Chondrocyte (in vitro differentiated cells): Measurements from ENCODE around the gene KDM4F. TPM values are rescaled to one million over a fixed set of nuclear protein-coding genes. Genes with fewer than 3 reads are reported as not detected.
"Not testable (repeated sequence)": the region's sequence is repeated elsewhere in the genome, so short reads cannot be mapped to it uniquely, and the experiment has no call there.

ENCODE experiments used
- DNase-seq: peaks from one replicate; pipeline ENCODE4 v3.0.0; 2021; ENCODE audit warnings: mixed read lengths, low spot score
- H3K27ac Mint-ChIP-seq: one replicate; pipeline ENCODE4 v1.8.0; 2021; ENCODE audit warnings: mild to moderate bottlenecking, moderate library complexity, mixed read lengths; ENCODE audit not compliant: unreplicated experiment
- H3K27me3 Mint-ChIP-seq: 2 replicates; pipeline ENCODE4 v1.8.0; 2021; ENCODE audit warnings: low read depth, mixed read lengths
- H3K36me3 Mint-ChIP-seq: 2 replicates; pipeline ENCODE4 v1.8.0; 2021; ENCODE audit warnings: low read depth, mixed read lengths
- H3K4me1 Mint-ChIP-seq: 2 replicates; pipeline ENCODE4 v1.8.0; 2021; ENCODE audit warnings: low read depth, mild to moderate bottlenecking, mixed read lengths
- H3K4me3 Mint-ChIP-seq: one replicate; pipeline ENCODE4 v1.8.0; 2021; ENCODE audit warnings: mild to moderate bottlenecking, moderate library complexity, mixed read lengths; ENCODE audit not compliant: unreplicated experiment
- H3K9me3 Mint-ChIP-seq: 2 replicates; pipeline ENCODE4 v1.8.0; 2021; ENCODE audit warnings: low read depth, mixed read lengths
- CTCF ChIP-seq: fragments of 200-600 bp; sonication (generic); IDR thresholded peaks from 2 replicates; pipeline ENCODE4 v1.5.0; 2021; ENCODE audit warnings: antibody characterized with exemption, mild to moderate bottlenecking, moderate library complexity
- total RNA-seq: library from RNA; stranded (reverse); gene quantifications from 3 replicates; pipeline ENCODE4 v1.2.1, GENCODE V29; 2021

KDM4F gene
- total RNA-seq, 1 donor from 2014 or later, result not detected

GRCh38 chr11:95035316-95035715 lies 13.9 kb upstream of the KDM4F start:
- TF ChIP-seq CTCF, result no peak
- peaks cover under 1% of the 10 kb centered on the region for H3K9me3 Mint-ChIP-seq

GRCh38 chr11:95037356-95038035 lies 11.7 kb upstream of the KDM4F start:
- H3K36me3 Mint-ChIP-seq, DNase-seq, H3K9me3 Mint-ChIP-seq, H3K27me3 Mint-ChIP-seq, H3K4me3 Mint-ChIP-seq, H3K4me1 Mint-ChIP-seq, H3K27ac Mint-ChIP-seq: not testable (repeated sequence)

More at GRCh38 chr11:95035316-95035715, 13.9 kb upstream of the KDM4F start:
- no peak overlapping the region for H3K4me3 Mint-ChIP-seq
- no peak for DNase-seq
- no peaks in the 10 kb centered on the region for H3K27me3 Mint-ChIP-seq
- H3K4me1 Mint-ChIP-seq, result no peaks in the 10 kb centered on the region
- no peak overlapping the region for H3K27ac Mint-ChIP-seq
- H3K36me3 Mint-ChIP-seq, result no peaks in the 10 kb centered on the region

GRCh38 chr11:95042239-95042638 lies 7.0 kb upstream of the KDM4F start:
- H3K9me3 Mint-ChIP-seq, result no peaks in the 10 kb centered on the region
- H3K27ac Mint-ChIP-seq, result no peak overlapping the region
- H3K27me3 Mint-ChIP-seq, result peaks cover 20% of the 10 kb centered on the region
- H3K4me3 Mint-ChIP-seq, result no peak overlapping the region
- DNase-seq, result no peak
- H3K4me1 Mint-ChIP-seq, result no peaks in the 10 kb centered on the region
- TF ChIP-seq CTCF, result no peak
- H3K36me3 Mint-ChIP-seq, result no peaks in the 10 kb centered on the region

- Mint-ChIP-seq H3K27ac (no peak overlapping the region), H3K27me3 (peaks cover 20% of the 10 kb centered on the region), H3K36me3 (no peaks in the 10 kb centered on the region), H3K4me3 (no peak overlapping the region), H3K9me3 (no peaks in the 10 kb centered on the region), H3K4me1 (no peaks in the 10 kb centered on the region)
- no peak for TF ChIP-seq CTCF
- no peak for DNase-seq
Measured at GRCh38 chr11:95042906-95043305, 6.3 kb upstream of the KDM4F start.

- no peak for DNase-seq
- Mint-ChIP-seq H3K27me3 (peaks cover 20% of the 10 kb centered on the region), H3K9me3 (no peaks in the 10 kb centered on the region), H3K4me1 (no peaks in the 10 kb centered on the region), H3K36me3 (no peaks in the 10 kb centered on the region), H3K4me3 (no peak overlapping the region), H3K27ac (no peak overlapping the region)
- no peak for TF ChIP-seq CTCF
Measured at GRCh38 chr11:95044010-95044409, 5.2 kb upstream of the KDM4F start.

GRCh38 chr11:95045812-95046211 lies 3.4 kb upstream of the KDM4F start:
- no peak for TF ChIP-seq CTCF
- no peak for DNase-seq
- no peaks in the 10 kb centered on the region for H3K4me1 Mint-ChIP-seq
- H3K36me3 Mint-ChIP-seq, result no peaks in the 10 kb centered on the region
- no peak overlapping the region for H3K4me3 Mint-ChIP-seq
- H3K27me3 Mint-ChIP-seq, result peaks cover 20% of the 10 kb centered on the region
- H3K9me3 Mint-ChIP-seq, result no peaks in the 10 kb centered on the region
- no peak overlapping the region for H3K27ac Mint-ChIP-seq
